Heart right ventricle (tissue), 16 donors: Measurements from ENCODE around the gene ATP5PD. TPM values are rescaled to one million over a fixed set of nuclear protein-coding genes. Genes with fewer than 3 reads are reported as not detected.
"Not testable (repeated sequence)": the region's sequence is repeated elsewhere in the genome, so short reads cannot be mapped to it uniquely, and the experiment has no call there.

Experiments used
- ATAC-seq, 8 donors: fragments of 200-7000 bp; cut with Tn5 transposase; one replicate each; pipeline ENCODE4 v1.9.1; 2020; ENCODE audit warnings: mild to moderate bottlenecking in 8 of 8, moderate library complexity in 8 of 8, moderate number of reproducible peaks in 1 of 8
- DNase-seq, 2 donors: peaks; one replicate each; pipeline ENCODE4 v3.0.0-alpha.2; 2020
- H3K27ac ChIP-seq, 10 donors: fragments of 200-600 bp; sonication (generic) in 2 of 10; one replicate each; pipeline versions ENCODE4 v1.5.0 to v1.8.0; 2020 to 2022; ENCODE audit warnings: mild to moderate bottlenecking in 3 of 10
- H3K27me3 ChIP-seq, 7 donors: fragments of 200-600 bp; one replicate each; pipeline ENCODE4 v1.8.0; 2021 to 2022; ENCODE audit warnings: mild to moderate bottlenecking in 2 of 7
- H3K36me3 ChIP-seq, 9 donors: fragments of 200-600 bp; sonication (generic) in 1 of 9; one replicate each; pipeline versions ENCODE4 v1.5.0 to v1.8.0; 2020 to 2022; ENCODE audit warnings: mild to moderate bottlenecking in 2 of 9
- H3K4me1 ChIP-seq, 9 donors: fragments of 200-600 bp; sonication (generic) in 1 of 9; one replicate each; pipeline versions ENCODE4 v1.5.0 to v1.8.0; 2020 to 2022; ENCODE audit warnings: mild to moderate bottlenecking in 4 of 9
- H3K4me3 ChIP-seq, 10 donors: fragments of 200-600 bp; sonication (generic) in 2 of 10; one replicate each; pipeline versions ENCODE4 v1.5.0 to v1.8.0; 2020 to 2022; ENCODE audit warnings: mild to moderate bottlenecking in 7 of 10, moderate library complexity in 2 of 10
- H3K9me3 ChIP-seq, 11 donors: fragments of 200-600 bp in 10 of 11; sonication (generic) in 2 of 11; one replicate each; pipeline versions ENCODE4 v1.5.0 to v1.8.0; 2013 to 2022; ENCODE audit warnings: mild to moderate bottlenecking in 2 of 11, control low read depth in 1 of 11, moderate library complexity in 1 of 11
- WGBS, 2 donors: extraction: QIAGEN DNeasy Blood & Tissue Kit; methylation state at CpG; one replicate each; pipeline ENCODE4 v1.1.7; 2013; ENCODE audit warnings: inconsistent platforms in 1 of 2; 5-methylcytosine and 5-hydroxymethylcytosine counted together
- intact Hi-C, 10 donors: fragments of 100-400 bp; cut with DNase I; formaldehyde crosslinking; loops; one replicate each; pipeline versions ENCODE4 v1.11.1 to v1.14.2; 2022
- polyA plus RNA-seq, 2 donors: library from polyadenylated mRNA; stranded (reverse); fragments of 200-250 nt; gene quantifications; one replicate each; pipeline ENCODE4 v1.2.3, GENCODE V29; 2013
- total RNA-seq, 10 donors: library from RNA; stranded (reverse); fragmentation: NEBNext Ultra II Directional in 3 of 10; extraction: Animal tissue kit (Norgen Biotek cat#: 25700) in 3 of 10; gene quantifications; one replicate each; pipeline versions ENCODE4 v1.2.1 to v1.2.4, GENCODE V29; 2021 to 2023
- TF ChIP-seq, protein P1 (sequence below), 9 donors: fragments of 200-600 bp; sonication (generic) in 2 of 9; IDR thresholded peaks; one replicate each; pipeline versions ENCODE4 v1.5.0 to v1.8.0; 2021 to 2022; ENCODE audit warnings: antibody characterized with exemption in 9 of 9, mild to moderate bottlenecking in 5 of 9, moderate library complexity in 1 of 9
- donor health status: Arrhythmogenic right ventricular cardiomyopathy.
- donor health status: ischemic (EF 13 %, LVEDD 7.1; RV severe dilation, severe dysfunction).
- donor health status: healthy with polysubstance abuse.
- donor health status: DM: no; HTN: yes; CAD: no.
- donor health status: DM: no; HTN: no; CAD: no.
- donor health status: ischemic (EF 25% LVEDD 6.9; RV normal size, moderate dysfunction).
- donor health status: ischemic (EF 25% LVEDD 5.7; RV mildly dilated, moderate dysfunction).
- donor health status: healthy.
- donor health status: DM: yes; HTN: yes; CAD: no.
- donor health status: Ischemic cardiomyopathy.
- donor health status: ischemic (EF 35%, LVEDD 5.7; RV mildly dilated, moderate dysfunction).
- donor health status: nonischemic (EF 11% LVEDD 7.7; RV severe dilation, severe dysfunction).
- donor health status: DM: yes; HTN: yes; CAD: no.
- donor health status: PGD.
- donor health status: ischemic (EF 29% LVEDD 5.4; RV normal size, mild dysfunction).
- donor health status: nonischemic (EF 23%, LVEDD 6.1; RV moderate dilation, normal function).

ATP5PD gene
- total and polyA plus RNA-seq, 12 donors = 678 to 2,296 (median 875) TPM

DNA sequence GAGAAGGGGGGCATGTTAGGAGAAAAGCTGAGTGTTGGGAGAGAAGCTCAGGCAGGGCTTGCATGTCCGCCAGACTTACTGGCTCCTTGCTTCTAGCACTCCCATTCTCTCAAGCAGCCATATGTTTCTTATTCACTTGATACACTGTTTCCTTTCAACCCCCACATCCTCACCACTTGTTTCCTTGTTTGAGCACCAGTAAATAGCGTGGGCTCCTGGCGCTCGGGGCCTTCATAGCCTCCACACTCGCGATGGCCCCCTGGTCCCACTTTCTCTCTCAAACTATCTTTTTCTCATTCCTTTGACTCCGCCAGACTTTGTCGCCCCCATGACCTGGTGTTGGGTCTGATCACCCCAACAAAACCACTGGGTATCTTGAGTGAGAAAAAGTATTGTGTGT, 16.6 kb downstream of the ATP5PD start:
- H3K27me3 ChIP-seq = no peaks in the 10 kb centered on the region
- intact Hi-C loops = loop anchor here in 3 of 10 donors (5.0 to 10.0 kb wide), 3 partner anchors 45 to 68 kb away; partner anchors contain the start of gene CDR2L (in 1 of the 3)
- H3K9me3 ChIP-seq = peaks cover 0 to 13% (median 0%) of the 10 kb centered on the region in 11 donors
- ATAC-seq (no peak), DNase-seq (no peak)
- H3K4me1 ChIP-seq = peaks cover 0 to 37% (median 25%) of the 10 kb centered on the region in 9 donors
- no peaks in the 10 kb centered on the region for H3K36me3 ChIP-seq
- H3K27ac ChIP-seq = no peak overlapping the region
- no peak overlapping the region for H3K4me3 ChIP-seq
- 74 to 95% methylated on average over 8 of the region's 8 CpGs for WGBS, 2 donors
- TF ChIP-seq, protein P1, sequence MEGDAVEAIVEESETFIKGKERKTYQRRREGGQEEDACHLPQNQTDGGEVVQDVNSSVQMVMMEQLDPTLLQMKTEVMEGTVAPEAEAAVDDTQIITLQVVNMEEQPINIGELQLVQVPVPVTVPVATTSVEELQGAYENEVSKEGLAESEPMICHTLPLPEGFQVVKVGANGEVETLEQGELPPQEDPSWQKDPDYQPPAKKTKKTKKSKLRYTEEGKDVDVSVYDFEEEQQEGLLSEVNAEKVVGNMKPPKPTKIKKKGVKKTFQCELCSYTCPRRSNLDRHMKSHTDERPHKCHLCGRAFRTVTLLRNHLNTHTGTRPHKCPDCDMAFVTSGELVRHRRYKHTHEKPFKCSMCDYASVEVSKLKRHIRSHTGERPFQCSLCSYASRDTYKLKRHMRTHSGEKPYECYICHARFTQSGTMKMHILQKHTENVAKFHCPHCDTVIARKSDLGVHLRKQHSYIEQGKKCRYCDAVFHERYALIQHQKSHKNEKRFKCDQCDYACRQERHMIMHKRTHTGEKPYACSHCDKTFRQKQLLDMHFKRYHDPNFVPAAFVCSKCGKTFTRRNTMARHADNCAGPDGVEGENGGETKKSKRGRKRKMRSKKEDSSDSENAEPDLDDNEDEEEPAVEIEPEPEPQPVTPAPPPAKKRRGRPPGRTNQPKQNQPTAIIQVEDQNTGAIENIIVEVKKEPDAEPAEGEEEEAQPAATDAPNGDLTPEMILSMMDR (IDR thresholded peaks at IDR 0.05) = no peak

DNA sequence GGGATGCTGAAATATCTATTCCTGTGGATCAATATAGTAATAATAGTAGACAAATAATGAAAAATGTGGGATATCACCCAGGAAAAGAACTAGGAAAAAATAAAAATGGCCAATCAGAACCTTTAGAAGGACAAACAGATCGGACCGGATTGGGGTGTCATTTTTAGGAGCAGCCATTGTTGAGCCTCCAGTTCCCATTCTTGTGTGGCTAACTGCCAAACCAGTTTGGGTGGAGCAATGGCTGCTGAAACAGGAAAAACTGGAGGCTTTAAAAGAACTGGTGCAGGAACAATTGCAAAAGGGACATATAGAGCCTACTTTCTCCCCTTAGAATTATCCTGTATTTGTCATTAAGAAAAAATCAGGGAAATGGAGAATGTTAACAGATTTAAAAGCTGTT, 20.1 kb downstream of the ATP5PD start:
- intact Hi-C loops = not testable (repeated sequence)
- 61 to 76% methylated on average over 2 of the region's 2 CpGs for WGBS, 2 donors

DNA sequence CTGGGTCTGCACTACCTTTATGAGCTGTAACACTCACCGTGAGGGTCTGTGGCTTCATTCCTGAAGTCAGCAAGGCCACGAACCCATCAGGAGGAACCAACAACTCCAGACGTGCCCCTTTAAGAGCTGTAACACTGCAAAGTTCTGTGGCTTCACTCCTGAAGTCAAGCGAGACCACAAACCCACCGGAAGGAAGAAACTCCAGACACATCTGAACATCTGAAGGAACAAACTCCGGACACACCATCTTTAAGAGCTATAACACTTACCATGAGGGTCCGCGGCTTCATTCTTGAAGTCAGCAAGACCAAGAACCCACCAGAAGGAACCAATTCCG, 21.4 kb downstream of the ATP5PD start:
- 83 to 91% methylated on average over 9 of the region's 9 CpGs for WGBS, 2 donors
- ATAC-seq, intact Hi-C loops: not testable (repeated sequence)

More for the DNA sequence above, 20.1 kb downstream of the ATP5PD start:
- H3K36me3 ChIP-seq = peaks cover 0 to 16% (median 3%) of the 10 kb centered on the region in 9 donors
- H3K4me1 ChIP-seq, ATAC-seq, H3K27me3 ChIP-seq, H3K27ac ChIP-seq, H3K4me3 ChIP-seq: not testable (repeated sequence)
- DNase-seq = peak in 1 of 2 donors; percentile 17
- peaks cover 0 to 13% (median 0%) of the 10 kb centered on the region in 11 donors for H3K9me3 ChIP-seq

DNA sequence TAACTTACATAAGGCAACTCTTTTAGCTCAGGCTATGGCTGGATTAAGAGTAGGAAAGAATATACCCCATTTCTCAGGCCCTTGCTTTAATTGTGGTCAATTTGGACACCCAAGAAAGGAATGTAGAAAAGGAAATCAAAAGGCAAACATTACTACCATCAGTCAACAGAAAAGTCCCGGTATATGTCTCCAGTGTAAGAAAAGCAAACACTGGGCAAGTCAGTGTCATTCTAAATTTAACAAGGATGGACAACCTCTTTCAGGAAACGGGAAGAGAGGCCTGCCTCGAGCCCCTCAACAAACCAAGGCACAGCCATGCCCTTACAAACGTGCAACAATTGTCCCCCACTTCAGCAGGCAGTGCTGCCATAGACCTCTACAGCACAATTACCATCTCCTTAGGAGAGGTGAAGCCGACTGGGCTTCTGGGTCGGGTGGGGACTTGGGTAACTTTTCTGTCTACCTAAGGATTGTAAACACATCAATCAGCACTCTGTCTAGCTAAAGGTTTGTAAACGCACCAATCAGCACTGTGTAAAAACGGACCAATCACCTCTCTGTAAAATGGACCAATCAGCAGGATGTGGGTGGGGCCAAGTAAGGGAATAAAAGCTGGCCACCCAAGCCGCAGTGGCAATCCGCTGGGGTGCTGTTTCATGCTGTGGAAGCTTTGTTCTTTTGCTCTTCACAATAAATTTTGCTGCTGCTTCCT, 21.9 kb downstream of the ATP5PD start:
- Histone ChIP-seq H3K9me3 (peaks cover 0 to 2% (median 0%) of the 10 kb centered on the region in 11 donors), H3K27me3 (no peaks in the 10 kb centered on the region), H3K4me1 (peaks cover 0 to 5% (median 0%) of the 10 kb centered on the region in 9 donors), H3K4me3 (no peak overlapping the region), H3K27ac (no peak overlapping the region), H3K36me3 (peaks cover 0 to 35% (median 20%) of the 10 kb centered on the region in 9 donors)
- ATAC-seq = no peak
- intact Hi-C loops = no loop called here
- DNase-seq = no peak
- WGBS, 2 donors = 92 to 94% methylated on average over 10 of the region's 10 CpGs
- TF ChIP-seq, protein P1 (IDR thresholded peaks at IDR 0.05) = no peak

More for the DNA sequence above, 21.4 kb downstream of the ATP5PD start:
- H3K27ac ChIP-seq, H3K4me3 ChIP-seq, DNase-seq, H3K27me3 ChIP-seq, H3K9me3 ChIP-seq, H3K4me1 ChIP-seq: not testable (repeated sequence)
- H3K36me3 ChIP-seq = peaks cover 0 to 29% (median 16%) of the 10 kb centered on the region in 9 donors

DNA sequence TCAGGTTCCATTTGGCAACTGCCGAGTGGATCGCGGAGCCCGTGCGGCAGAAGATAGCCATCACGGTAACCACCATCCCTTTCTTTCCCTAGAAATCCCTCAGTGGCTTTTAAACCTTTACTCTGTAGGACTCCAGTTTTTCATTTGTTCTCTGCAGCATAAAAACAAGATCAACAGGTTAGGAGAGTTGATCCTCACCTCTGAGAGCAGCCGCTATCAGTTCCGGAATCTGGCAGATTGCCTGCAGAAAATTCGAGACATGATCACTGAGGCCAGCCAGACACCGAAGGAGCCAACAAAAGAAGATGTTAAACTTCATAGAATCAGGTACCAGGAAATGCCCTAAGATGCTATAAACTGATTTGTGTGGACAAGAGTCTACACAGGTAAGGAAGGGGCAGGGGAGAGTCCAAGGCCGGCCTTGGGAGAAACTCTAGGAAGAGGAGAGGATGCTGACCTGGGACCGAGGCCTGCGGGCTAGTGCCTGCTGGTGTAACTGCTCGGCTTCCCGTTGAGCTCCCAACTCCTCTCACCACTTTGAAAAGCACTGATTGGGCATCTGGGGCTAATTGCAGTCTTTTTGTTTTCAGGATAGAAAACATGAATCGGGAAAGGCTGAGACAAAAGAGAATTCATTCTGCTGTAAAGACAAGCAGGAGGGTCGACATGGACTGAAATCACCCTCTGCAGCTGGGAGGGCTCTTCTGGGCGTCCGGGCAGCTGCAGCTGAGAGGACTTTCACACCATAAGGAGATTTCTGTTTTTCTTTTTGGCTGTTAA, 26.2 kb downstream of the ATP5PD start:
- Histone ChIP-seq H3K4me3 (no peak overlapping the region), H3K9me3 (no peaks in the 10 kb centered on the region), H3K36me3 (peaks cover 0 to 74% (median 20%) of the 10 kb centered on the region in 9 donors), H3K27me3 (no peaks in the 10 kb centered on the region), H3K27ac (no peak overlapping the region), H3K4me1 (peaks cover 0 to under 1% (median 0%) of the 10 kb centered on the region in 9 donors)
- intact Hi-C loops = no loop called here
- ATAC-seq (no peak), DNase-seq (no peak)
- WGBS, 2 donors = 93 to 94% methylated on average over 19 of the region's 19 CpGs
- TF ChIP-seq, protein P1 (IDR thresholded peaks at IDR 0.05) = no peak
